ENCODE data around the gene VPS45.
"Not testable (repeated sequence)": the region's sequence is repeated elsewhere in the genome, so short reads cannot be mapped to it uniquely, and the experiment has no call there.

The VPS45 gene

DNA sequence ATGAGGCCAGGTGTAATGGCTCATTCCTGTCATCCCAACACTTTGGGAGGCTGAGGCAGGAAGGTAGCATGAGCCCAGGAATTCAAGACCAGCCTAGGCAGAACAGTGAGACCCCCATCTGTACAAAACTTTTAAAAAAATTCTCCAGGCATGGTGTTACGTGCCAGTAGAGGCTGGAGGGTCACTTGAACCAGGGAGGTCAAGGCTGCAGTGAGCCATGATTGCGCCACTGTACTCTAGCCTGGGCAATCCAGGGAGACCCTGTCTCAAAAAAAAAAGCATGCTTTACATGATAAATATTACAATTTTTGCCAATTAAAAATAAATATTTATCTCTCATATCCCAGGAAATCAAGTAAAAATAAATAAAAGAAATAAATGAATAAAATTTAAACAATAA, 17.6 kb upstream of the VPS45 start:
- CTCF ChIA-PET: interaction anchor here (0.6 to 3.2 kb wide), 18 partner anchors 7 to 128 kb away, joined by 3 to 34 read pairs (median 4); no protein-coding TSS in a partner anchor
- Histone ChIP-seq H3K36me3 (ENCODE audit: control insufficient read depth in 2 of 2, insufficient read depth in 1 of 2, low read length in 2 of 2) (no peaks in the 10 kb centered on the region), H3K9me3 (ENCODE audit: control insufficient read depth, insufficient read depth, low read depth, low read length) (no peaks in the 10 kb centered on the region), H3K4me3 (ENCODE audit: low read depth, low read length) (no peak overlapping the region), H3K4me1 (ENCODE audit: control insufficient read depth, insufficient read depth, low read length) (no peaks in the 10 kb centered on the region), H3K27ac (ENCODE audit: extremely low read depth, low read depth, low read length) (no peak overlapping the region)
- POLR2A ChIA-PET: interaction anchor here (1.5 kb wide), 1 partner anchor 162 kb away, joined by 6 read pairs; a partner anchor contains a TSS
- TF ChIP-seq ZNF24 (tag by site-specific recombination; IDR thresholded peaks at IDR 0.05) (no peak), ZNF292 (tag by site-specific recombination; IDR thresholded peaks at IDR 0.05; ENCODE audit: borderline replicate concordance, low read depth) (no peak)

DNA sequence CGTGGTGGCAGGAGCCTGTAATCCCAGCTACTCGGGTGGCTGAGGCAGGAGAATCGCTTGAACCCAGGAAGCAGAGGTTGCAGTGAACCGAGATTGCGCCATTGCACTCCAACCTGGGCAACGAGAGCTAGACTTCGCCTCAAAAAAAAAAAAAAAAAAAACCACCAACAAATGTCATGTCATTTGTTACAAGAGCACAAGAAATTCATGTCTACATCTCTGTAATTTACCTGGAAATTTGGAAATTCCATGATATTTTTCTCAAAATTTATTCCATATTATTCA, 16.5 kb upstream of the VPS45 start:
- ChIA-PET POLR2A (interaction anchor here (0.6 to 1.5 kb wide), 2 partner anchors 91 to 163 kb away, joined by 3 to 6 read pairs; a partner anchor contains a TSS), CTCF (interaction anchor here (0.7 to 3.2 kb wide), 9 partner anchors 9 to 136 kb away, joined by 3 to 34 read pairs (median 6); partner anchors contain the start of gene VPS45)
- H3K4me1 ChIP-seq (ENCODE audit: control insufficient read depth, insufficient read depth, low read length): no peaks in the 10 kb centered on the region
- no peak overlapping the region for H3K4me3 ChIP-seq (ENCODE audit: low read depth, low read length)
- no peak overlapping the region for H3K27ac ChIP-seq (ENCODE audit: extremely low read depth, low read depth, low read length)
- H3K9me3 ChIP-seq (ENCODE audit: control insufficient read depth, insufficient read depth, low read depth, low read length): no peaks in the 10 kb centered on the region
- H3K36me3 ChIP-seq (ENCODE audit: control insufficient read depth in 2 of 2, insufficient read depth in 1 of 2, low read length in 2 of 2): no peaks in the 10 kb centered on the region
- TF ChIP-seq ZNF530 (tag by site-specific recombination; IDR thresholded peaks at IDR 0.05; ENCODE audit: low read depth): no peak
- TF ChIP-seq, protein P1, sequence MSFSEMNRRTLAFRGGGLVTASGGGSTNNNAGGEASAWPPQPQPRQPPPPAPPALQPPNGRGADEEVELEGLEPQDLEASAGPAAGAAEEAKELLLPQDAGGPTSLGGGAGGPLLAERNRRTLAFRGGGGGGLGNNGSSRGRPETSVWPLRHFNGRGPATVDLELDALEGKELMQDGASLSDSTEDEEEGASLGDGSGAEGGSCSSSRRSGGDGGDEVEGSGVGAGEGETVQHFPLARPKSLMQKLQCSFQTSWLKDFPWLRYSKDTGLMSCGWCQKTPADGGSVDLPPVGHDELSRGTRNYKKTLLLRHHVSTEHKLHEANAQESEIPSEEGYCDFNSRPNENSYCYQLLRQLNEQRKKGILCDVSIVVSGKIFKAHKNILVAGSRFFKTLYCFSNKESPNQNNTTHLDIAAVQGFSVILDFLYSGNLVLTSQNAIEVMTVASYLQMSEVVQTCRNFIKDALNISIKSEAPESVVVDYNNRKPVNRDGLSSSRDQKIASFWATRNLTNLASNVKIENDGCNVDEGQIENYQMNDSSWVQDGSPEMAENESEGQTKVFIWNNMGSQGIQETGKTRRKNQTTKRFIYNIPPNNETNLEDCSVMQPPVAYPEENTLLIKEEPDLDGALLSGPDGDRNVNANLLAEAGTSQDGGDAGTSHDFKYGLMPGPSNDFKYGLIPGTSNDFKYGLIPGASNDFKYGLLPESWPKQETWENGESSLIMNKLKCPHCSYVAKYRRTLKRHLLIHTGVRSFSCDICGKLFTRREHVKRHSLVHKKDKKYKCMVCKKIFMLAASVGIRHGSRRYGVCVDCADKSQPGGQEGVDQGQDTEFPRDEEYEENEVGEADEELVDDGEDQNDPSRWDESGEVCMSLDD (tag by site-specific recombination; IDR thresholded peaks at IDR 0.05): no peak
- TF ChIP-seq ZNF518A (tag by site-specific recombination; conservative IDR thresholded peaks at IDR 0.05; ENCODE audit: low read depth): no peak
- TF ChIP-seq ZNF398 (tag by site-specific recombination; IDR thresholded peaks at IDR 0.05): no peak
- TF ChIP-seq ZNF112 (tag by site-specific recombination; IDR thresholded peaks at IDR 0.05): no peak
- TF ChIP-seq ZNF560 (tag by site-specific recombination; IDR thresholded peaks at IDR 0.05; ENCODE audit: borderline replicate concordance): no peak
- TF ChIP-seq ZNF48 (tag by site-specific recombination; IDR thresholded peaks at IDR 0.05): no peak
- no peak for TF ChIP-seq TSHZ1 (tag by site-specific recombination; IDR thresholded peaks at IDR 0.05; ENCODE audit: borderline replicate concordance)
- TF ChIP-seq ZBTB7A (tag by site-specific recombination; IDR thresholded peaks at IDR 0.05; ENCODE audit: low read depth): no peak
- TF ChIP-seq ZNF138 (tag by site-specific recombination; IDR thresholded peaks at IDR 0.05; ENCODE audit: borderline replicate concordance): no peak
- no peak for TF ChIP-seq ZNF23 (tag by site-specific recombination; IDR thresholded peaks at IDR 0.05; ENCODE audit: borderline replicate concordance)
- TF ChIP-seq ZNF791 (tag by site-specific recombination; IDR thresholded peaks at IDR 0.05): no peak
- TF ChIP-seq ZNF830 (tag by site-specific recombination; IDR thresholded peaks at IDR 0.05; ENCODE audit: low read depth): no peak

GRCh38 chr1:150051905-150052412, 15.6 kb upstream of the VPS45 start:
- H3K27ac ChIP-seq (ENCODE audit: extremely low read depth, low read depth, low read length); POLR2A ChIA-PET; H3K36me3 ChIP-seq (ENCODE audit: control insufficient read depth in 2 of 2, insufficient read depth in 1 of 2, low read length in 2 of 2); H3K9me3 ChIP-seq (ENCODE audit: control insufficient read depth, insufficient read depth, low read depth, low read length); H3K4me1 ChIP-seq (ENCODE audit: control insufficient read depth, insufficient read depth, low read length); H3K4me3 ChIP-seq (ENCODE audit: low read depth, low read length): not testable (repeated sequence)
- CTCF ChIA-PET: interaction anchor here (0.7 to 3.2 kb wide), 8 partner anchors 8 to 135 kb away, joined by 3 to 34 read pairs (median 5); partner anchors contain the start of gene VPS45
